SK-N-SH treated with all-trans-retinoic acid at 6 μM for 48 hours (cell line): ENCODE data around the gene CPTP.

Source experiments
- ARNTL ChIP-seq: fragments of 450-650 bp; formaldehyde crosslinking; IDR thresholded peaks from 2 replicates; pipeline ENCODE4 v1.5.0; 2020; ENCODE audit warnings: low read depth, mild to moderate bottlenecking, moderate library complexity, borderline replicate concordance
- GLIS3 ChIP-seq: fragments of 250-450 bp; sonication (Bioruptor Pico); IDR thresholded peaks from 2 replicates; pipeline ENCODE4 v1.5.0; 2020; ENCODE audit warnings: mild to moderate bottlenecking, moderate library complexity
- OSR1 ChIP-seq: fragments of 250-450 bp; sonication (Bioruptor Pico); IDR thresholded peaks from 2 replicates; pipeline ENCODE4 v1.8.0; 2022; ENCODE audit warnings: moderate library complexity, mild to moderate bottlenecking, inconsistent platforms
- PPARA ChIP-seq: fragments of 250-450 bp; sonication (Bioruptor Pico); IDR thresholded peaks from 2 replicates; pipeline ENCODE4 v1.5.0; 2020; ENCODE audit warnings: mild to moderate bottlenecking, borderline replicate concordance
- RARB ChIP-seq: fragments of 250-450 bp; sonication (Bioruptor Pico); IDR thresholded peaks from 2 replicates; pipeline ENCODE4 v1.8.0; 2021; ENCODE audit warnings: mild to moderate bottlenecking, moderate library complexity
- ZC3H10 ChIP-seq: fragments of 250-450 bp; sonication (Bioruptor Pico); IDR thresholded peaks from 2 replicates; pipeline ENCODE4 v1.5.1; 2021; ENCODE audit warnings: mild to moderate bottlenecking, moderate library complexity
- ZFP3 ChIP-seq: fragments of 250-450 bp; sonication (Bioruptor Pico); IDR thresholded peaks from 2 replicates; pipeline ENCODE4 v1.5.0; 2020; ENCODE audit warnings: mild to moderate bottlenecking, moderate library complexity
- ZNF565 ChIP-seq: fragments of 450-650 bp; formaldehyde crosslinking; conservative IDR thresholded peaks from 2 replicates; pipeline ENCODE4 v1.5.0; 2020; ENCODE audit warnings: low read depth, mild to moderate bottlenecking, moderate library complexity
- ZNF8 ChIP-seq: fragments of 450-650 bp; formaldehyde crosslinking; IDR thresholded peaks from 2 replicates; pipeline ENCODE4 v1.5.0; 2020; ENCODE audit warnings: mild to moderate bottlenecking, moderate library complexity
- TF ChIP-seq, protein P1 (sequence below): fragments of 250-450 bp; sonication (Bioruptor Pico); IDR thresholded peaks from 2 replicates; pipeline ENCODE4 v1.8.0; 2020; ENCODE audit warnings: mild to moderate bottlenecking, moderate library complexity, borderline replicate concordance
- TF ChIP-seq, protein P2 (sequence below): fragments of 250-450 bp; sonication (Bioruptor Pico); IDR thresholded peaks from 2 replicates; pipeline ENCODE4 v1.5.0; 2020; ENCODE audit warnings: mild to moderate bottlenecking, moderate library complexity
- TF ChIP-seq, protein P3 (sequence below): fragments of 250-450 bp; sonication (Bioruptor Pico); IDR thresholded peaks from 2 replicates; pipeline ENCODE4 v1.5.1; 2020; ENCODE audit warnings: low read depth, mild to moderate bottlenecking, moderate library complexity

DNA sequence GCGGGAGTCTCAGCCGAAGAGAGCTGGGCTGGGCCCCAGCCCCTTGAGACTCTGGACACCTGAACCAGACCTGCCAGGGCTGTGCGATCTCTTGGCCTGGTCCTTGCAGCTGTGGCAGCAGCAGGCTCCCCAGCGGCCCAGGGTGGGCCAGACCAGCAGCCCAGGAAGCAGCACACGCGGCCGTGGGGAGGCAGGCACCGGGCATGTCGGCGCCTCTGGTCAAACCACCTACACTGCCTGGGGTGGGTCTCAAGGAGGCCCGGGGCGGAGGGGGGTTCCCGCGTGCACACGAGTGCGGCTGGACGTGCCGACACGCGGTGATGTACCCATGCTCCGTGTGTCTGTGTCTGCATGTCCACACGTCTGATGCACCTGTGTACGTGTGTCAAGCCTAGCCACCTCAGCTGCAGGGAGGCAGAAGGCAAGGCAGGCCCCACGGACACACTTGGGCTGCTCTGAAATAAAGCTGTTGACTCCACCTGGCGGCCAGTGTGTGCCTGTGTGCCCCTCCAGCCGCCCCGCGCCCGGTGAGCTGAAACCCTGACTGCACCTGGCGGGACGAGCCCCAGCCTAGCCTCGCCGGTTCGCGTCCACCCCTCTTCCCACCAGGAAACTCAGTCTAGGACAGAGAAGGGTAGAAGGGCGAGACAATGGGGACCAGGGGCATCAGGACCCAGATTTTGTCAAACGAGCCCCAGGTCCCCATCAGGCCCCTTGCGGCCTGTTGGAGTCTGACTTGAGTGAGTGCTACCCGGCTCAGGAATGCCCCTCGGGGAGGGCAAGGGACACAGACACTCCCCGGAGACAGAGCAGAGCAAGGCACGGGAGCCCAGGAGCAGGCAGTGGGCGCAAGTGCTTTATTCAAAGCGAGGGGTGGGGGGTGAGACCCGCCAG is 32.8 kb upstream of the CPTP start:
- TF ChIP-seq, protein P1, sequence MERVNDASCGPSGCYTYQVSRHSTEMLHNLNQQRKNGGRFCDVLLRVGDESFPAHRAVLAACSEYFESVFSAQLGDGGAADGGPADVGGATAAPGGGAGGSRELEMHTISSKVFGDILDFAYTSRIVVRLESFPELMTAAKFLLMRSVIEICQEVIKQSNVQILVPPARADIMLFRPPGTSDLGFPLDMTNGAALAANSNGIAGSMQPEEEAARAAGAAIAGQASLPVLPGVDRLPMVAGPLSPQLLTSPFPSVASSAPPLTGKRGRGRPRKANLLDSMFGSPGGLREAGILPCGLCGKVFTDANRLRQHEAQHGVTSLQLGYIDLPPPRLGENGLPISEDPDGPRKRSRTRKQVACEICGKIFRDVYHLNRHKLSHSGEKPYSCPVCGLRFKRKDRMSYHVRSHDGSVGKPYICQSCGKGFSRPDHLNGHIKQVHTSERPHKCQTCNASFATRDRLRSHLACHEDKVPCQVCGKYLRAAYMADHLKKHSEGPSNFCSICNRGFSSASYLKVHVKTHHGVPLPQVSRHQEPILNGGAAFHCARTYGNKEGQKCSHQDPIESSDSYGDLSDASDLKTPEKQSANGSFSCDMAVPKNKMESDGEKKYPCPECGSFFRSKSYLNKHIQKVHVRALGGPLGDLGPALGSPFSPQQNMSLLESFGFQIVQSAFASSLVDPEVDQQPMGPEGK (CRISPR knock-in tag), result no peak
- no peak for TF ChIP-seq GLIS3 (CRISPR knock-in tag)
- no peak for TF ChIP-seq PPARA
- TF ChIP-seq, protein P2, sequence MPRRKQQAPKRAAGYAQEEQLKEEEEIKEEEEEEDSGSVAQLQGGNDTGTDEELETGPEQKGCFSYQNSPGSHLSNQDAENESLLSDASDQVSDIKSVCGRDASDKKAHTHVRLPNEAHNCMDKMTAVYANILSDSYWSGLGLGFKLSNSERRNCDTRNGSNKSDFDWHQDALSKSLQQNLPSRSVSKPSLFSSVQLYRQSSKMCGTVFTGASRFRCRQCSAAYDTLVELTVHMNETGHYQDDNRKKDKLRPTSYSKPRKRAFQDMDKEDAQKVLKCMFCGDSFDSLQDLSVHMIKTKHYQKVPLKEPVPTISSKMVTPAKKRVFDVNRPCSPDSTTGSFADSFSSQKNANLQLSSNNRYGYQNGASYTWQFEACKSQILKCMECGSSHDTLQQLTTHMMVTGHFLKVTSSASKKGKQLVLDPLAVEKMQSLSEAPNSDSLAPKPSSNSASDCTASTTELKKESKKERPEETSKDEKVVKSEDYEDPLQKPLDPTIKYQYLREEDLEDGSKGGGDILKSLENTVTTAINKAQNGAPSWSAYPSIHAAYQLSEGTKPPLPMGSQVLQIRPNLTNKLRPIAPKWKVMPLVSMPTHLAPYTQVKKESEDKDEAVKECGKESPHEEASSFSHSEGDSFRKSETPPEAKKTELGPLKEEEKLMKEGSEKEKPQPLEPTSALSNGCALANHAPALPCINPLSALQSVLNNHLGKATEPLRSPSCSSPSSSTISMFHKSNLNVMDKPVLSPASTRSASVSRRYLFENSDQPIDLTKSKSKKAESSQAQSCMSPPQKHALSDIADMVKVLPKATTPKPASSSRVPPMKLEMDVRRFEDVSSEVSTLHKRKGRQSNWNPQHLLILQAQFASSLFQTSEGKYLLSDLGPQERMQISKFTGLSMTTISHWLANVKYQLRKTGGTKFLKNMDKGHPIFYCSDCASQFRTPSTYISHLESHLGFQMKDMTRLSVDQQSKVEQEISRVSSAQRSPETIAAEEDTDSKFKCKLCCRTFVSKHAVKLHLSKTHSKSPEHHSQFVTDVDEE (CRISPR knock-in tag), result no peak
- no peak for TF ChIP-seq ZC3H10 (CRISPR knock-in tag)
- no peak for TF ChIP-seq ARNTL (CRISPR knock-in tag)
- no peak for TF ChIP-seq RARB (CRISPR knock-in tag)
- TF ChIP-seq ZFP3 (CRISPR knock-in tag), result no peak
- TF ChIP-seq, protein P3, sequence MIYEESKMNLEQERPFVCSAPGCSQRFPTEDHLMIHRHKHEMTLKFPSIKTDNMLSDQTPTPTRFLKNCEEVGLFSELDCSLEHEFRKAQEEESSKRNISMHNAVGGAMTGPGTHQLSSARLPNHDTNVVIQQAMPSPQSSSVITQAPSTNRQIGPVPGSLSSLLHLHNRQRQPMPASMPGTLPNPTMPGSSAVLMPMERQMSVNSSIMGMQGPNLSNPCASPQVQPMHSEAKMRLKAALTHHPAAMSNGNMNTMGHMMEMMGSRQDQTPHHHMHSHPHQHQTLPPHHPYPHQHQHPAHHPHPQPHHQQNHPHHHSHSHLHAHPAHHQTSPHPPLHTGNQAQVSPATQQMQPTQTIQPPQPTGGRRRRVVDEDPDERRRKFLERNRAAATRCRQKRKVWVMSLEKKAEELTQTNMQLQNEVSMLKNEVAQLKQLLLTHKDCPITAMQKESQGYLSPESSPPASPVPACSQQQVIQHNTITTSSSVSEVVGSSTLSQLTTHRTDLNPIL (CRISPR knock-in tag), result no peak
- no peak for TF ChIP-seq ZNF8 (CRISPR knock-in tag)
- no peak for TF ChIP-seq ZNF565 (CRISPR knock-in tag)
- TF ChIP-seq OSR1 (CRISPR knock-in tag), result no peak
